Vagina (tissue), 2 donors: ENCODE results near the gene BFSP1.

Experiments
- CTCF ChIP-seq, 3 experiments: fragments of 450-650 bp in 2 of 3; fragments of 200-600 bp in 1 of 3; sonication (generic) in 1 of 3; IDR thresholded peaks; one replicate each; pipeline ENCODE4 v1.5.1; 2017 to 2019; ENCODE audit warnings: antibody characterized with exemption in 3 of 3, mild to moderate bottlenecking in 2 of 3, moderate library complexity in 2 of 3
- POLR2A ChIP-seq, 2 donors: fragments of 450-650 bp; IDR thresholded peaks; one replicate each; pipeline ENCODE4 v1.6.1; 2017; ENCODE audit warnings: antibody characterized with exemption in 2 of 2, mild to moderate bottlenecking in 2 of 2, moderate library complexity in 2 of 2
- POLR2AphosphoS5 ChIP-seq, 2 donors: sonication (generic); formaldehyde crosslinking; IDR thresholded peaks; one replicate each; pipeline ENCODE4 v1.9.0; 2017; ENCODE audit warnings: antibody characterized with exemption in 2 of 2, mild to moderate bottlenecking in 2 of 2, low read depth in 1 of 2; ENCODE audit not compliant: insufficient read depth in 1 of 2

DNA sequence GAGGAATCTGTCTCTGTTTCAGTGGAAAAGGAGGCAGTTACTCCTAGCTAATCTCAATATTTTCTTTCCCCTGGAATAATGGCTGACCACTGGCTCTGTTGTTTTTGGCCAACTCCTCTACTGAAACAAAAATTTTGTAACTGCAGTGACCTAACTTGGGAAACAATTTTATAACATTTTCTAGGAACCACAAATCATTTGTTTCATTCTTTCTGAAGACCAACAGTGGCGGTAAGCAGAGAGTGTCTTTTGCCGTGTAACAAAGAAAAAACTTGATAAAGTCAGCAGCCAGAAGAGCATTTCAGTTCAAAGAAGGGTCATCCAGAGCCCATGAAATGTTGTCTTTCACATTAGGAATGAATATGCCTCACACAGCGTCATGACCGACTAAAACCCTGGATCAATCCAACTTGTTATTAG lies 11.8 kb upstream of the BFSP1 start:
- TF ChIP-seq POLR2A (IDR thresholded peaks at IDR 0.05), result no peak
- TF ChIP-seq CTCF (IDR thresholded peaks at IDR 0.05), result no peak
- TF ChIP-seq POLR2AphosphoS5 (IDR thresholded peaks at IDR 0.05; ENCODE audit: insufficient read depth in 1 of 2, low read depth in 1 of 2), result peak in 1 of 2 donors; percentile 49
